Activated CD4-positive, alpha-beta T cell treated with anti-CD3 and anti-CD28 coated beads for 36 hours (primary cell): Measurements from ENCODE around the gene HOXA7. TPM values are rescaled to one million over a fixed set of nuclear protein-coding genes. Genes with fewer than 3 reads are reported as not detected.

Experiments used
- ATAC-seq: fragments of 200-7000 bp; cut with Tn5 transposase; one replicate; pipeline ENCODE4 v1.10.0; 2021; ENCODE audit warnings: mild to moderate bottlenecking, moderate library complexity
- CTCF ChIA-PET: fragments of 350-600 bp; sonication (Branson Sonifier 250); formaldehyde crosslinking; loops from one replicate; lab custom pipeline; 2021; ENCODE audit warnings: antibody characterized with exemption; lab: Charles Lee
- POLR2A ChIA-PET: fragments of 350-600 bp; sonication (Branson Sonifier 250); formaldehyde crosslinking; loops from one replicate; lab custom pipeline; 2021; ENCODE audit warnings: antibody characterized with exemption, inconsistent platforms; lab: Charles Lee
- DNase-seq: peaks from one replicate; pipeline ENCODE4 v3.0.0-alpha.2; 2020
- H3K27ac Mint-ChIP-seq: one replicate; pipeline ENCODE4 v1.8.0; 2021; ENCODE audit warnings: mixed read lengths
- H3K27me3 Mint-ChIP-seq: one replicate; pipeline ENCODE4 v1.8.0; 2021; ENCODE audit warnings: mixed read lengths
- H3K36me3 Mint-ChIP-seq: one replicate; pipeline ENCODE4 v1.8.0; 2021; ENCODE audit warnings: low read depth, mixed read lengths
- H3K4me1 Mint-ChIP-seq: one replicate; pipeline ENCODE4 v1.8.0; 2021; ENCODE audit warnings: mixed read lengths
- H3K4me3 Mint-ChIP-seq: one replicate; pipeline ENCODE4 v1.8.0; 2021; ENCODE audit warnings: mild to moderate bottlenecking, moderate library complexity, mixed read lengths
- H3K9me3 Mint-ChIP-seq: one replicate; pipeline ENCODE4 v1.8.0; 2021; ENCODE audit warnings: low read depth, mixed read lengths
- intact Hi-C, 2 experiments: fragments of 100-400 bp; cut with DNase I in 1 of 2; cut with micrococcal nuclease in 1 of 2; formaldehyde crosslinking; loops; one replicate each; pipeline versions ENCODE4 v1.14.2 to v1.15.1; 2022 to 2024; cut with DNase I, micrococcal nuclease
- total RNA-seq, 2 experiments: library from RNA; stranded (reverse); gene quantifications; one replicate each; pipeline ENCODE4 v1.2.3, GENCODE V29; 2021

The HOXA7 gene
- total RNA-seq, 2 experiments from 2014 or later: not detected

GRCh38 chr7:27192546-27193334 lies 36.3 kb upstream of the HOXA7 start:
- H3K4me3 Mint-ChIP-seq: peak overlapping the region; percentile 45
- intact Hi-C loops: loop anchor here in 1 of 2 experiments (10.0 kb wide), 1 partner anchor 472 kb away; the partner anchor contains the start of gene HIBADH
- DNase-seq (no peak), ATAC-seq (peak; percentile 48)
- peaks cover 79% of the 10 kb centered on the region for H3K27me3 Mint-ChIP-seq
- H3K36me3 Mint-ChIP-seq: no peaks in the 10 kb centered on the region
- ChIA-PET POLR2A (no interaction called here), CTCF (interaction anchor here (0.7 to 1.9 kb wide), 4 partner anchors 14 to 115 kb away, joined by 3 to 7 read pairs (median 4); partner anchors contain the start of gene EVX1)
- H3K27ac Mint-ChIP-seq: no peak overlapping the region
- H3K9me3 Mint-ChIP-seq: no peaks in the 10 kb centered on the region
- H3K4me1 Mint-ChIP-seq: peaks cover 22% of the 10 kb centered on the region

- Mint-ChIP-seq H3K4me3 (peak overlapping the region; percentile 33), H3K27me3 (peaks cover 78% of the 10 kb centered on the region), H3K36me3 (no peaks in the 10 kb centered on the region), H3K4me1 (peaks cover 27% of the 10 kb centered on the region), H3K9me3 (no peaks in the 10 kb centered on the region), H3K27ac (no peak overlapping the region)
- DNase-seq (no peak), ATAC-seq (no peak)
- intact Hi-C loops: loop anchor here in 1 of 2 experiments (10.0 kb wide), 1 partner anchor 473 kb away; the partner anchor contains the start of gene HIBADH
- ChIA-PET POLR2A (no interaction called here), CTCF (interaction anchor here (0.7 to 1.9 kb wide), 5 partner anchors 11 to 114 kb away, joined by 3 to 7 read pairs (median 3); partner anchors contain the start of gene EVX1)
Observed at GRCh38 chr7:27191833-27192545, 35.5 kb upstream of the HOXA7 start.

DNA sequence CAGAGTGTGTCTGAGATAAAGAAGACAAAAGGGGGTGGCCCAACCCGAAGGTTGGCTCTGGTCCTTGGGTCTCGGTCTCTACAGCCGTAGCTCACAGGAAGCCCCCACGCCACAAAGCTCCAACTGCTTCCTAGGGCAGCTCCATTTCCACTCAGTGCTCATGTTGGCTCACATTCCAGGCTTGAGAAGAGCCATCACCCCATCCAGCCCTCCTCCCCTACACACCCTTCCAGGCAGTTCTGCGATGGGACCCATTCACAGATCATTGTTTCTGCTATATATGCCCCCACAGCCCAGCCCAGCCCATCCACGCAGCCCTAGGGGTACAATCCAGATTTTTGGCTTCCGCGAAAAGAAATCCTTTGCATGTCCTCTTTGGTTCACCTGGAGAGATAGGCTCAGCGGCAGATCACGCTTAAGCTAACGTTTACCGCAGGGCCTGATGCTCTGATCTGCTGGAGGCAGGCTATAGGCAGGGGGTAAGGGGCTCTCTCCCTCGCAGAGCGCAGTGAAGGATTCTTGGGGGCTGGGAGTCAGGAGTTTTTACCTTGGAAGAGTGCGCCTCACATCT lies 34.8 kb upstream of the HOXA7 start:
- Mint-ChIP-seq H3K4me3 (no peak overlapping the region), H3K36me3 (no peaks in the 10 kb centered on the region), H3K9me3 (no peaks in the 10 kb centered on the region), H3K4me1 (peaks cover 29% of the 10 kb centered on the region), H3K27me3 (peaks cover 81% of the 10 kb centered on the region), H3K27ac (no peak overlapping the region)
- intact Hi-C loops: loop anchor here in 1 of 2 experiments (10.0 kb wide), 1 partner anchor 474 kb away; the partner anchor contains the start of gene HIBADH
- DNase-seq: no peak
- CTCF ChIA-PET: interaction anchor here (1.0 to 1.9 kb wide), 5 partner anchors 7 to 386 kb away, joined by 3 to 7 read pairs (median 4); partner anchors contain the start of gene EVX1
- ATAC-seq: no peak
- POLR2A ChIA-PET: no interaction called here

DNA sequence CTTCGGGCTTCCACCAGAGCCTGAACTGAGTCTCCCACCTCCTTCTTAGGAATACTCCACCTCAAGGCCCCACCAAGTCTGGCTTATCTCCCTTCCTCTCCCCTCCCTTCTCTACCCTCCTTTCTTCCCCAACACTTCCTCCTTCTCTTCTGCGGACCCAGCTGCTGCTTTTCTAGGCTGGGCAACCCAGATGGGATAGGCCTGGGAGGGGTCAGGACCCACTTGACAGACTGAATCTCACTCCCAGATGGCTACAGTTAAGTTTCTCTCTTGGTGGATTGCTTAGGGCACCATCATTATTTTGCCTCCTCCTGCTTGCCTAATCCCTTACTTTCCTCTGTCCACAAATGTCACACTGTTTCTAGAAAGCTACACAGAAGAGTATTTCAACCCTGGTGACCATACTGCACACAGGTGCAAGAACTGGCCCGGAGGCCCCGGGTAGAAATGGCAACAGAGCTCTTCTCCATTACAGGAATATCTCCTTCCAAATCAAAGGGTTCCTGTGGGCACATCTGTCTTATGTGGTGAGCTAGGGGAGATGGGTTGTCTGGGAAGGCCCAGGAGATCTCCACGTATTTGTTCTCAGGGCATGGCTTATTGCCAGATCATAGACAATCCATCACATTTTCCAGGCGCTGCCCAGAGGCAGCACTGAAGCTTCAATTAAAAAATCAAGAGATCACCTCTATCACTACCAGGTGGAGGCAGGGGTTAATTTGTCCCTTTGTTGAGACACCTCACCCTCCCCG lies 33.7 kb upstream of the HOXA7 start:
- intact Hi-C loops: loop anchor here (5.0 to 10.0 kb wide), 2 partner anchors 38 to 475 kb away; partner anchors contain the start of genes HOXA3 (in 2 of the 2) and HIBADH (in 1 of the 2)
- no peak for DNase-seq
- POLR2A ChIA-PET: no interaction called here

DNA sequence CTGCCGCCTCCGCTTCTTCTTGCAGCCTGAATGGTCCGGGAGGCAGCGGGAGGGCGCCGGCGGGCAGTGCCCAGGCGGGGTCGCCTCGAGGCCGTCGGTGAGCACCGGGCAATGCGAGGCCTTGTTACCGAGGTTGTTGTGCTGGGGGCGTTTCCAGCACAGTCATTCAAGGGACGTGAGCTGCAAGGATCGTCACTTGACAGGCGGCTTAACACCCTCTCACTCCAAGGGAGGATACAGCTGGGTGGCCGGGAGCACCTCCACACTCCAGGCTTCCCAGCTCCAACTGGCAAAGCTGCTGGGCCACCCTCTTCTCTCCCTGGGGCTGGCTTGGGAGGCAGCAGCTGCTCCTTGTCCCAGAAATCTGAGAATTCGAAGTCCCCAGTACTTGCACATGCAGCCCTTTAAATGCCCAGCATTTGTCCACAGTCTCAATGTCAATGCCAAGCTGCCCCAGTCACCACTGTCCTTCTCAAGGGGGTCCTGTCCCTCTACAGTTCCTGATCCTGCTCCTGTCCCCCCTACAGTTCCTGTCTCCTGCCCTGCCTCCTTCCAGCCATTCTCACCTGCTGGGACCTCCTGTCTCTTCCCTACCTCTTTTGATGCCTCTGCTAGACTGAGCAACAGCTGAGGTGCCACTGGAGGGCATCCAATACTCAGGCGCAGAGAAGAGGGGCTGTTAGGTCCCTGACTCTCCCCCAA lies 33.0 kb upstream of the HOXA7 start:
- H3K4me3 Mint-ChIP-seq: no peak overlapping the region
- intact Hi-C loops: loop anchor here (5.0 kb wide), 1 partner anchor 37 kb away; the partner anchor contains the start of gene HOXA3 (in 2 of the 2)
- no peaks in the 10 kb centered on the region for H3K9me3 Mint-ChIP-seq
- DNase-seq (no peak), ATAC-seq (no peak)
- H3K36me3 Mint-ChIP-seq: no peaks in the 10 kb centered on the region
- CTCF ChIA-PET: interaction anchor here (0.7 to 1.7 kb wide), 5 partner anchors 9 to 23 kb away, joined by 3 to 6 read pairs (median 4); no protein-coding TSS in a partner anchor
- H3K27ac Mint-ChIP-seq: no peak overlapping the region
- POLR2A ChIA-PET: no interaction called here
- H3K4me1 Mint-ChIP-seq: peaks cover 44% of the 10 kb centered on the region
- peaks cover 85% of the 10 kb centered on the region for H3K27me3 Mint-ChIP-seq

More for the DNA sequence above, 33.7 kb upstream of the HOXA7 start:
- Mint-ChIP-seq H3K27me3 (peaks cover 86% of the 10 kb centered on the region), H3K4me1 (peaks cover 38% of the 10 kb centered on the region), H3K9me3 (no peaks in the 10 kb centered on the region), H3K4me3 (no peak overlapping the region), H3K27ac (no peak overlapping the region), H3K36me3 (no peaks in the 10 kb centered on the region)
- ATAC-seq: no peak
- CTCF ChIA-PET: interaction anchor here (0.7 to 1.3 kb wide), 5 partner anchors 8 to 387 kb away, joined by 3 to 4 read pairs (median 4); no protein-coding TSS in a partner anchor

DNA sequence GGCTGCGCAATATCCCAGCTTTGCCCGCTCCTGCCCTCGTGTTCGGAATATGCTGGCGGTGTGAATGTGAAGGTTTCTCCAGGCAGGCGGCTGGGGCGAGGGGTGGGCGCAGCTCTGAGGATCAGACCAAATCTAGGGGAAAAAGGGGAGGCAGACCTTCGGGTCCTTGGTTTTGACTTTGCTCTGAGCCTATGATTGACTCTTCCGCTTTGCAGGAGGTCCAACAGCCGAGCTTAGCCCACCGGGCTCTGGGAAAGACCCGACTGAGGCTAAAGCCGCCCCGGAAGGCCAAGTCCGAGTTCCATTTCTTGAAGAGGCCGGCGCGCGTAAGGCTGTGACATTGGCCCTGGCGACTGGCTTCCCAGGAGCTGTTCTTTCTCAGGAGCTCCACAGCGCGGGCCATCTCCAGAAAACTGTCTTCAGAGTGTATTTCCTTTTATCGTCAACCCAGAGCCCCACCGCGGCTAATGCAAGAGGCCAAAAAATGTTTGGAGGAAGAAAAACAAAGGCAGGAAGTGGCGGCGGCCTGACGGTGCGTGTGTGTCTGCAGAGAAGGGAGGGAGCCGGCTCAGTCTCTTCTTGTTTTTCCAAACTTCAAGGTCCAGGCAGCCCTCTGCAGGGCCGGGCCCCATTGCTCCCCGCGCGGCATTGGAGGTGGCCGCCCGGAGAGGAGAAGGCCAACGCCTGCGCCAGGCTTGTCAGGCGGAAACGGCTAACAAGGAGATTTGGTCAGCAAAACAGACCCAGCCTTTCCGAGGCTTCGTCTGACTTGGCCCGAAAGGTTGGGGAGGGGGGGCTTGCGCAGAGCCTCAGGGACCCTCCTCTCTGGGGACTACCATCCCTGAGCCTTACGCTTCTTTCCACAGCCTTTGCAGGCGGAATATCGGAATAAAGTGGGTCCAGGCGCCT lies 32.2 kb upstream of the HOXA7 start:
- peak overlapping the region; percentile 11 for H3K27ac Mint-ChIP-seq
- ATAC-seq: peak; percentile 22

GRCh38 chr7:27187475-27188385 lies 31.3 kb upstream of the HOXA7 start:
- DNase-seq: no peak
- intact Hi-C loops: loop anchor here (2.0 to 5.0 kb wide), 2 partner anchors 13 to 35 kb away; partner anchors contain the start of genes HOXA3 (in 2 of the 2) and HOXA13 (in 1 of the 2)
- POLR2A ChIA-PET: interaction anchor here (1.2 kb wide), 1 partner anchor 59 kb away, joined by 5 read pairs; no protein-coding TSS in a partner anchor

More for the DNA sequence above, 32.2 kb upstream of the HOXA7 start:
- POLR2A ChIA-PET: interaction anchor here (1.2 kb wide), 1 partner anchor 58 kb away, joined by 5 read pairs; no protein-coding TSS in a partner anchor
- Mint-ChIP-seq H3K27me3 (peaks cover 79% of the 10 kb centered on the region), H3K9me3 (no peaks in the 10 kb centered on the region), H3K4me1 (peaks cover 44% of the 10 kb centered on the region), H3K36me3 (no peaks in the 10 kb centered on the region), H3K4me3 (peak overlapping the region; percentile 44)
- CTCF ChIA-PET: interaction anchor here (0.6 to 1.7 kb wide), 8 partner anchors 9 to 865 kb away, joined by 3 to 6 read pairs (median 4); partner anchors contain the start of gene EVX1
- DNase-seq: no peak
- intact Hi-C loops: loop anchor here (5.0 kb wide), 1 partner anchor 36 kb away; the partner anchor contains the start of gene HOXA3 (in 2 of the 2)

More at GRCh38 chr7:27187475-27188385, 31.3 kb upstream of the HOXA7 start:
- no peaks in the 10 kb centered on the region for H3K36me3 Mint-ChIP-seq
- CTCF ChIA-PET: interaction anchor here (0.6 to 3.2 kb wide), 12 partner anchors 7 to 864 kb away, joined by 3 to 22 read pairs (median 3); partner anchors contain the start of genes EVX1 and HOXA13
- peaks cover 76% of the 10 kb centered on the region for H3K27me3 Mint-ChIP-seq
- peaks cover 41% of the 10 kb centered on the region for H3K4me1 Mint-ChIP-seq
- no peak overlapping the region for H3K27ac Mint-ChIP-seq
- ATAC-seq: no peak
- H3K9me3 Mint-ChIP-seq: no peaks in the 10 kb centered on the region
- peak overlapping the region; percentile 44 for H3K4me3 Mint-ChIP-seq
